ENCODE results near the gene STUM. TPM values are rescaled to one million over a fixed set of nuclear protein-coding genes. Genes with fewer than 3 reads are reported as not detected.

Gene STUM
- polyA plus RNA-seq, 1 donor (not counting 4 experiments of a cell fraction or from before 2014, with no cell fraction given): 0.01 TPM

- no peak overlapping the region for H2AFZ ChIP-seq (ENCODE audit: control insufficient read depth, low read length)
- H4K20me1 ChIP-seq (ENCODE audit: control insufficient read depth, extremely low read depth, insufficient read depth, low read length): no peaks in the 10 kb centered on the region
- no peaks in the 10 kb centered on the region for H3K9me3 ChIP-seq (ENCODE audit: control insufficient read depth, low read depth, low read length)
- FAIRE-seq (no peak), DNase-seq (ENCODE audit: low read depth, low spot score) (no peak)
- no peak overlapping the region for H3K4me2 ChIP-seq (ENCODE audit: control insufficient read depth, extremely low read depth, insufficient read depth, low read depth, low read length)
- no peak for TF ChIP-seq CTCF (optimal IDR thresholded peaks at IDR 0.05 in 1 of 3, IDR thresholded peaks at IDR 0.05 in 1 of 3, conservative IDR thresholded peaks at IDR 0.05 in 1 of 3; ENCODE audit: extremely low read depth in 1 of 3, insufficient read depth in 2 of 3, low read length in 3 of 3)
- TF ChIP-seq EZH2 (IDR thresholded peaks at IDR 0.05; ENCODE audit: low read length): no peak
- no peaks in the 10 kb centered on the region for H3K27me3 ChIP-seq (ENCODE audit: control insufficient read depth, extremely low read depth, insufficient read depth, low read length)
- H3K79me2 ChIP-seq (ENCODE audit: control insufficient read depth, insufficient read depth, low read length): no peaks in the 10 kb centered on the region
- H3K9me1 ChIP-seq (ENCODE audit: control insufficient read depth, extremely low read depth, insufficient read depth, low read length): no peaks in the 10 kb centered on the region
- dilution Hi-C loops (cut with MboI; ENCODE audit: extremely low pct_ligation_motif_present, low sequenced_read_pairs): loop anchor here (10.0 kb wide), 1 partner anchor 255 kb away; no protein-coding TSS in a partner anchor
- H3K9ac ChIP-seq (ENCODE audit: control insufficient read depth, extremely low read depth, insufficient read depth, low read length): no peak overlapping the region
- H3K4me3 ChIP-seq (ENCODE audit: control insufficient read depth in 2 of 3, extremely low read depth in 1 of 3, insufficient read depth in 2 of 3, low read depth in 1 of 3, low read length in 3 of 3): no peak overlapping the region
- H3K27ac ChIP-seq (ENCODE audit: control insufficient read depth, insufficient read depth, low read length): no peak overlapping the region
- no peaks in the 10 kb centered on the region for H3K36me3 ChIP-seq (ENCODE audit: control insufficient read depth in 2 of 2, extremely low read depth in 1 of 2, insufficient read depth in 2 of 2, low read length in 2 of 2)
- peaks cover 13% of the 10 kb centered on the region for H3K4me1 ChIP-seq (ENCODE audit: control insufficient read depth, extremely low read depth, insufficient read depth, low read length)
Measured at GRCh38 chr1:226629896-226630550, 81.5 kb downstream of the STUM start.

- Histone ChIP-seq H3K79me2 (ENCODE audit: control insufficient read depth, insufficient read depth, low read length) (no peaks in the 10 kb centered on the region), H3K27ac (ENCODE audit: control insufficient read depth, insufficient read depth, low read length) (no peak overlapping the region), H3K36me3 (ENCODE audit: control insufficient read depth in 2 of 2, extremely low read depth in 1 of 2, insufficient read depth in 2 of 2, low read length in 2 of 2) (no peaks in the 10 kb centered on the region), H3K27me3 (ENCODE audit: control insufficient read depth, extremely low read depth, insufficient read depth, low read length) (no peaks in the 10 kb centered on the region), H2AFZ (ENCODE audit: control insufficient read depth, low read length) (no peak overlapping the region), H3K9me1 (ENCODE audit: control insufficient read depth, extremely low read depth, insufficient read depth, low read length) (no peaks in the 10 kb centered on the region), H4K20me1 (ENCODE audit: control insufficient read depth, extremely low read depth, insufficient read depth, low read length) (no peaks in the 10 kb centered on the region), H3K4me3 (ENCODE audit: control insufficient read depth in 2 of 3, extremely low read depth in 1 of 3, insufficient read depth in 2 of 3, low read depth in 1 of 3, low read length in 3 of 3) (no peak overlapping the region), H3K9me3 (ENCODE audit: control insufficient read depth, low read depth, low read length) (no peaks in the 10 kb centered on the region), H3K9ac (ENCODE audit: control insufficient read depth, extremely low read depth, insufficient read depth, low read length) (no peak overlapping the region), H3K4me2 (ENCODE audit: control insufficient read depth, extremely low read depth, insufficient read depth, low read depth, low read length) (no peak overlapping the region), H3K4me1 (ENCODE audit: control insufficient read depth, extremely low read depth, insufficient read depth, low read length) (peaks cover 15% of the 10 kb centered on the region)
- TF ChIP-seq EZH2 (IDR thresholded peaks at IDR 0.05; ENCODE audit: low read length): no peak
- no peak for TF ChIP-seq CTCF (optimal IDR thresholded peaks at IDR 0.05 in 1 of 3, IDR thresholded peaks at IDR 0.05 in 1 of 3, conservative IDR thresholded peaks at IDR 0.05 in 1 of 3; ENCODE audit: extremely low read depth in 1 of 3, insufficient read depth in 2 of 3, low read length in 3 of 3)
- no peak for DNase-seq (ENCODE audit: low read depth, low spot score)
- FAIRE-seq: no peak
- dilution Hi-C loops (cut with MboI; ENCODE audit: extremely low pct_ligation_motif_present, low sequenced_read_pairs): loop anchor here (10.0 kb wide), 1 partner anchor 254 kb away; no protein-coding TSS in a partner anchor
Measured at GRCh38 chr1:226630592-226630991, 82.0 kb downstream of the STUM start.

Measured in keratinocyte (primary cell).